ENCODE data around the gene FOSB. TPM values are rescaled to one million over a fixed set of nuclear protein-coding genes. Genes with fewer than 3 reads are reported as not detected.

The FOSB gene
- total and polyA plus RNA-seq, 2 experiments from 2014 or later = 0.55 to 1.9 TPM

DNA sequence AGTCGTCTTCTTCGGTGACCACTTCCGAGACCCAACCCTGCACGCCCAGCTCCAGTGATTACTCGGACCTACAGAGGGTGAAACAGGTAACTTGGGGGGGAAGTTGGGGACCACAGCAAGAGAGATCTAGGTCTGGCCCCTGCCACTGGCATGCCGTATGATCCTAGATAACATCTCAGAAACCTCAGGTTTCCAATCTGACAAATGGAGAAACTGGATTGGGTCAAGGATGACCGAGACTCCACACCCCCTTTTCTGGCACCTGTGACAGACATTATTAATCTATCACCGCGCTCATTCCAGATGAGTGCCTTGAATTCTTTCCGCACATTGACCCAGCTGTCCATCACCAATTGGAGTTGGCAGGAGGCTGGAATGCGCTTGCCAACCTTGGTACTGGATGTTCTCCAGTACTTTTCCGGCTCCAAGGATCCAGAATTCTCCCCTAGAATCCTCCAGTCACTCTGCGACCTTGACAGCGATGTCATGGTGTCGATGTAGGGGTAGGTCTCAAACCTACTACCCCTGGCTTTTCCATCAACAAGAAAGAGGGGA lies 56.9 kb downstream of the FOSB start (continued):
- TF ChIP-seq, protein P1, sequence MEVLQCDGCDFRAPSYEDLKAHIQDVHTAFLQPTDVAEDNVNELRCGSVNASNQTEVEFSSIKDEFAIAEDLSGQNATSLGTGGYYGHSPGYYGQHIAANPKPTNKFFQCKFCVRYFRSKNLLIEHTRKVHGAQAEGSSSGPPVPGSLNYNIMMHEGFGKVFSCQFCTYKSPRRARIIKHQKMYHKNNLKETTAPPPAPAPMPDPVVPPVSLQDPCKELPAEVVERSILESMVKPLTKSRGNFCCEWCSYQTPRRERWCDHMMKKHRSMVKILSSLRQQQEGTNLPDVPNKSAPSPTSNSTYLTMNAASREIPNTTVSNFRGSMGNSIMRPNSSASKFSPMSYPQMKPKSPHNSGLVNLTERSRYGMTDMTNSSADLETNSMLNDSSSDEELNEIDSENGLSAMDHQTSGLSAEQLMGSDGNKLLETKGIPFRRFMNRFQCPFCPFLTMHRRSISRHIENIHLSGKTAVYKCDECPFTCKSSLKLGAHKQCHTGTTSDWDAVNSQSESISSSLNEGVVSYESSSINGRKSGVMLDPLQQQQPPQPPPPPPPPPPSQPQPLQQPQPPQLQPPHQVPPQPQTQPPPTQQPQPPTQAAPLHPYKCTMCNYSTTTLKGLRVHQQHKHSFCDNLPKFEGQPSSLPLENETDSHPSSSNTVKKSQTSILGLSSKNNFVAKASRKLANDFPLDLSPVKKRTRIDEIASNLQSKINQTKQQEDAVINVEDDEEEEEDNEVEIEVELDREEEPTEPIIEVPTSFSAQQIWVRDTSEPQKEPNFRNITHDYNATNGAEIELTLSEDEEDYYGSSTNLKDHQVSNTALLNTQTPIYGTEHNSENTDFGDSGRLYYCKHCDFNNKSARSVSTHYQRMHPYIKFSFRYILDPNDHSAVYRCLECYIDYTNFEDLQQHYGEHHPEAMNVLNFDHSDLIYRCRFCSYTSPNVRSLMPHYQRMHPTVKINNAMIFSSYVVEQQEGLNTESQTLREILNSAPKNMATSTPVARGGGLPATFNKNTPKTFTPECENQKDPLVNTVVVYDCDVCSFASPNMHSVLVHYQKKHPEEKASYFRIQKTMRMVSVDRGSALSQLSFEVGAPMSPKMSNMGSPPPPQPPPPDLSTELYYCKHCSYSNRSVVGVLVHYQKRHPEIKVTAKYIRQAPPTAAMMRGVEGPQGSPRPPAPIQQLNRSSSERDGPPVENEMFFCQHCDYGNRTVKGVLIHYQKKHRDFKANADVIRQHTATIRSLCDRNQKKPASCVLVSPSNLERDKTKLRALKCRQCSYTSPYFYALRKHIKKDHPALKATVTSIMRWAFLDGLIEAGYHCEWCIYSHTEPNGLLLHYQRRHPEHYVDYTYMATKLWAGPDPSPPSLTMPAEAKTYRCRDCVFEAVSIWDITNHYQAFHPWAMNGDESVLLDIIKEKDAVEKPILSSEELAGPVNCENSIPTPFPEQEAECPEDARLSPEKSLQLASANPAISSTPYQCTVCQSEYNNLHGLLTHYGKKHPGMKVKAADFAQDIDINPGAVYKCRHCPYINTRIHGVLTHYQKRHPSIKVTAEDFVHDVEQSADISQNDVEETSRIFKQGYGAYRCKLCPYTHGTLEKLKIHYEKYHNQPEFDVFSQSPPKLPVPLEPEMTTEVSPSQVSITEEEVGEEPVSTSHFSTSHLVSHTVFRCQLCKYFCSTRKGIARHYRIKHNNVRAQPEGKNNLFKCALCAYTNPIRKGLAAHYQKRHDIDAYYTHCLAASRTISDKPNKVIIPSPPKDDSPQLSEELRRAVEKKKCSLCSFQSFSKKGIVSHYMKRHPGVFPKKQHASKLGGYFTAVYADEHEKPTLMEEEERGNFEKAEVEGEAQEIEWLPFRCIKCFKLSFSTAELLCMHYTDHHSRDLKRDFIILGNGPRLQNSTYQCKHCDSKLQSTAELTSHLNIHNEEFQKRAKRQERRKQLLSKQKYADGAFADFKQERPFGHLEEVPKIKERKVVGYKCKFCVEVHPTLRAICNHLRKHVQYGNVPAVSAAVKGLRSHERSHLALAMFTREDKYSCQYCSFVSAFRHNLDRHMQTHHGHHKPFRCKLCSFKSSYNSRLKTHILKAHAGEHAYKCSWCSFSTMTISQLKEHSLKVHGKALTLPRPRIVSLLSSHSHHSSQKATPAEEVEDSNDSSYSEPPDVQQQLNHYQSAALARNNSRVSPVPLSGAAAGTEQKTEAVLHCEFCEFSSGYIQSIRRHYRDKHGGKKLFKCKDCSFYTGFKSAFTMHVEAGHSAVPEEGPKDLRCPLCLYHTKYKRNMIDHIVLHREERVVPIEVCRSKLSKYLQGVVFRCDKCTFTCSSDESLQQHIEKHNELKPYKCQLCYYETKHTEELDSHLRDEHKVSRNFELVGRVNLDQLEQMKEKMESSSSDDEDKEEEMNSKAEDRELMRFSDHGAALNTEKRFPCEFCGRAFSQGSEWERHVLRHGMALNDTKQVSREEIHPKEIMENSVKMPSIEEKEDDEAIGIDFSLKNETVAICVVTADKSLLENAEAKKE (CRISPR knock-in tag; IDR thresholded peaks at IDR 0.05) = no peak
- TF ChIP-seq, protein P2, sequence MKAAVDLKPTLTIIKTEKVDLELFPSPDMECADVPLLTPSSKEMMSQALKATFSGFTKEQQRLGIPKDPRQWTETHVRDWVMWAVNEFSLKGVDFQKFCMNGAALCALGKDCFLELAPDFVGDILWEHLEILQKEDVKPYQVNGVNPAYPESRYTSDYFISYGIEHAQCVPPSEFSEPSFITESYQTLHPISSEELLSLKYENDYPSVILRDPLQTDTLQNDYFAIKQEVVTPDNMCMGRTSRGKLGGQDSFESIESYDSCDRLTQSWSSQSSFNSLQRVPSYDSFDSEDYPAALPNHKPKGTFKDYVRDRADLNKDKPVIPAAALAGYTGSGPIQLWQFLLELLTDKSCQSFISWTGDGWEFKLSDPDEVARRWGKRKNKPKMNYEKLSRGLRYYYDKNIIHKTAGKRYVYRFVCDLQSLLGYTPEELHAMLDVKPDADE (IDR thresholded peaks at IDR 0.05) = no peak
- TF ChIP-seq, protein P3, sequence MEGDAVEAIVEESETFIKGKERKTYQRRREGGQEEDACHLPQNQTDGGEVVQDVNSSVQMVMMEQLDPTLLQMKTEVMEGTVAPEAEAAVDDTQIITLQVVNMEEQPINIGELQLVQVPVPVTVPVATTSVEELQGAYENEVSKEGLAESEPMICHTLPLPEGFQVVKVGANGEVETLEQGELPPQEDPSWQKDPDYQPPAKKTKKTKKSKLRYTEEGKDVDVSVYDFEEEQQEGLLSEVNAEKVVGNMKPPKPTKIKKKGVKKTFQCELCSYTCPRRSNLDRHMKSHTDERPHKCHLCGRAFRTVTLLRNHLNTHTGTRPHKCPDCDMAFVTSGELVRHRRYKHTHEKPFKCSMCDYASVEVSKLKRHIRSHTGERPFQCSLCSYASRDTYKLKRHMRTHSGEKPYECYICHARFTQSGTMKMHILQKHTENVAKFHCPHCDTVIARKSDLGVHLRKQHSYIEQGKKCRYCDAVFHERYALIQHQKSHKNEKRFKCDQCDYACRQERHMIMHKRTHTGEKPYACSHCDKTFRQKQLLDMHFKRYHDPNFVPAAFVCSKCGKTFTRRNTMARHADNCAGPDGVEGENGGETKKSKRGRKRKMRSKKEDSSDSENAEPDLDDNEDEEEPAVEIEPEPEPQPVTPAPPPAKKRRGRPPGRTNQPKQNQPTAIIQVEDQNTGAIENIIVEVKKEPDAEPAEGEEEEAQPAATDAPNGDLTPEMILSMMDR (conservative IDR thresholded peaks at IDR 0.05; ENCODE audit: low read depth in 2 of 2) = no peak
- no peak for TF ChIP-seq ZNF114 (CRISPR knock-in tag; IDR thresholded peaks at IDR 0.05)

Small RNA genes within 50 kb of the gene (microRNA-seq; reads per million reads assigned to microRNA genes)
- gene MIR6088 = not detected

Small RNA genes within 50 kb of the gene (small RNA-seq; reads per million reads assigned to genes)
- gene MIR6088 (ENCODE audit: low replicate concordance) = not detected

Other genes with a start within 250 kb of the FOSB start
- gene EXOC3L2, start 222.6 kb upstream of the FOSB start, total RNA-seq (2014; rRNA removed; shearing (Covaris generic)) = 0.35 and 3.2 TPM in 2 replicates
- gene EXOC3L2, start 222.6 kb upstream of the FOSB start, polyA plus RNA-seq (2016; fragmentation: Nextera tagmentation; extraction: Ambion mirVana) = 2.0 and 2.8 TPM in 2 replicates
- gene MARK4, start 216.7 kb upstream of the FOSB start, total RNA-seq (2014; rRNA removed; shearing (Covaris generic)) = 38.6 and 40.5 TPM in 2 replicates
- 15.8 and 16.6 TPM in 2 replicates for gene MARK4, start 216.7 kb upstream of the FOSB start, polyA plus RNA-seq (2016; fragmentation: Nextera tagmentation; extraction: Ambion mirVana)
- not detected in 2 replicates for gene CKM, start 145.1 kb upstream of the FOSB start, total RNA-seq (2014; rRNA removed; shearing (Covaris generic))
- gene CKM, start 145.1 kb upstream of the FOSB start, polyA plus RNA-seq (2016; fragmentation: Nextera tagmentation; extraction: Ambion mirVana) = 0.47 TPM in 1 of 2 replicates, not detected in the other
- 4.2 and 6.4 TPM in 2 replicates for gene KLC3, start 127.2 kb upstream of the FOSB start, total RNA-seq (2014; rRNA removed; shearing (Covaris generic))
- gene KLC3, start 127.2 kb upstream of the FOSB start, polyA plus RNA-seq (2016; fragmentation: Nextera tagmentation; extraction: Ambion mirVana) = 2.8 and 3.1 TPM in 2 replicates
- gene ERCC2, start 97.4 kb upstream of the FOSB start, total RNA-seq (2014; rRNA removed; shearing (Covaris generic)) = 81.1 and 84.7 TPM in 2 replicates
- 33.3 and 39.4 TPM in 2 replicates for gene ERCC2, start 97.4 kb upstream of the FOSB start, polyA plus RNA-seq (2016; fragmentation: Nextera tagmentation; extraction: Ambion mirVana)
- 9.6 and 11.3 TPM in 2 replicates for gene PPP1R13L, start 62.9 kb upstream of the FOSB start, total RNA-seq (2014; rRNA removed; shearing (Covaris generic))
- gene PPP1R13L, start 62.9 kb upstream of the FOSB start, polyA plus RNA-seq (2016; fragmentation: Nextera tagmentation; extraction: Ambion mirVana) = 12.9 and 15.5 TPM in 2 replicates
- gene POLR1G, start 61.4 kb upstream of the FOSB start, total RNA-seq (2014; rRNA removed; shearing (Covaris generic)) = 33.0 and 34.1 TPM in 2 replicates
- 85.9 and 91.1 TPM in 2 replicates for gene POLR1G, start 61.4 kb upstream of the FOSB start, polyA plus RNA-seq (2016; fragmentation: Nextera tagmentation; extraction: Ambion mirVana)
- 39.0 and 45.9 TPM in 2 replicates for gene ERCC1, start 44.1 kb upstream of the FOSB start, total RNA-seq (2014; rRNA removed; shearing (Covaris generic))
- gene ERCC1, start 44.1 kb upstream of the FOSB start, polyA plus RNA-seq (2016; fragmentation: Nextera tagmentation; extraction: Ambion mirVana) = 52.3 and 56.3 TPM in 2 replicates
- 22.8 and 32.1 TPM in 2 replicates for gene RTN2, start 29.1 kb downstream of the FOSB start, total RNA-seq (2014; rRNA removed; shearing (Covaris generic))
- gene RTN2, start 29.1 kb downstream of the FOSB start, polyA plus RNA-seq (2016; fragmentation: Nextera tagmentation; extraction: Ambion mirVana) = 7.0 and 8.6 TPM in 2 replicates
- 9.6 and 15.2 TPM in 2 replicates for gene PPM1N, start 30.4 kb downstream of the FOSB start, total RNA-seq (2014; rRNA removed; shearing (Covaris generic))
- 25.1 and 30.1 TPM in 2 replicates for gene PPM1N, start 30.4 kb downstream of the FOSB start, polyA plus RNA-seq (2016; fragmentation: Nextera tagmentation; extraction: Ambion mirVana)
- gene VASP, start 39.5 kb downstream of the FOSB start, total RNA-seq (2014; rRNA removed; shearing (Covaris generic)) = 146 and 147 TPM in 2 replicates
- gene VASP, start 39.5 kb downstream of the FOSB start, polyA plus RNA-seq (2016; fragmentation: Nextera tagmentation; extraction: Ambion mirVana) = 60.3 and 68.3 TPM in 2 replicates
- gene OPA3, start 116.8 kb downstream of the FOSB start, total RNA-seq (2014; rRNA removed; shearing (Covaris generic)) = 13.5 and 14.5 TPM in 2 replicates
- gene OPA3, start 116.8 kb downstream of the FOSB start, polyA plus RNA-seq (2016; fragmentation: Nextera tagmentation; extraction: Ambion mirVana) = 9.1 and 11.5 TPM in 2 replicates
- gene GPR4, start 134.2 kb downstream of the FOSB start, total RNA-seq (2014; rRNA removed; shearing (Covaris generic)) = 0.14 and 0.35 TPM in 2 replicates
- gene GPR4, start 134.2 kb downstream of the FOSB start, polyA plus RNA-seq (2016; fragmentation: Nextera tagmentation; extraction: Ambion mirVana) = 0.06 and 0.59 TPM in 2 replicates
- gene EML2, start 171.4 kb downstream of the FOSB start, total RNA-seq (2014; rRNA removed; shearing (Covaris generic)) = 28.9 and 33.9 TPM in 2 replicates
- 7.1 and 8.0 TPM in 2 replicates for gene EML2, start 171.4 kb downstream of the FOSB start, polyA plus RNA-seq (2016; fragmentation: Nextera tagmentation; extraction: Ambion mirVana)
- 0.19 and 0.42 TPM in 2 replicates for gene GIPR, start 200.2 kb downstream of the FOSB start, total RNA-seq (2014; rRNA removed; shearing (Covaris generic))
- gene GIPR, start 200.2 kb downstream of the FOSB start, polyA plus RNA-seq (2016; fragmentation: Nextera tagmentation; extraction: Ambion mirVana) = 1.2 and 1.4 TPM in 2 replicates
- gene SNRPD2, start 224.0 kb downstream of the FOSB start, total RNA-seq (2014; rRNA removed; shearing (Covaris generic)) = 169 and 226 TPM in 2 replicates
- gene SNRPD2, start 224.0 kb downstream of the FOSB start, polyA plus RNA-seq (2016; fragmentation: Nextera tagmentation; extraction: Ambion mirVana) = 1,375 and 1,400 TPM in 2 replicates
- gene QPCTL, start 224.7 kb downstream of the FOSB start, total RNA-seq (2014; rRNA removed; shearing (Covaris generic)) = 23.0 and 26.2 TPM in 2 replicates
- 8.6 and 10.6 TPM in 2 replicates for gene QPCTL, start 224.7 kb downstream of the FOSB start, polyA plus RNA-seq (2016; fragmentation: Nextera tagmentation; extraction: Ambion mirVana)

All from GM23338 (cell line).